C4-2B (cell line): ENCODE measurements around the gene SLC25A29.
A peak's percentile ranks its signal among the peaks of the same experiment; 100 is the strongest.

Source experiments
- H3K27ac ChIP-seq: fragments of 450-650 bp; 2 replicates; pipeline ENCODE4 v1.5.1; 2017
- ZFX ChIP-seq: fragments of 450-650 bp; IDR thresholded peaks from 2 replicates; pipeline ENCODE4 v1.6.1; 2017
- TF ChIP-seq, protein P1 (sequence below): fragments of 450-650 bp; conservative IDR thresholded peaks from 2 replicates; pipeline ENCODE4 v1.5.1; 2017; ENCODE audit warnings: mild to moderate bottlenecking

The SLC25A29 gene

GRCh38 chr14:100306101-100306997 is at the start of gene SLC25A29:
Gene SLC25A29, minus strand, starts transcription at chr14:100306444. Its CDS starts 212 bp downstream, at chr14:100306232.
- no peak for TF ChIP-seq ZFX
- TF ChIP-seq, protein P1, sequence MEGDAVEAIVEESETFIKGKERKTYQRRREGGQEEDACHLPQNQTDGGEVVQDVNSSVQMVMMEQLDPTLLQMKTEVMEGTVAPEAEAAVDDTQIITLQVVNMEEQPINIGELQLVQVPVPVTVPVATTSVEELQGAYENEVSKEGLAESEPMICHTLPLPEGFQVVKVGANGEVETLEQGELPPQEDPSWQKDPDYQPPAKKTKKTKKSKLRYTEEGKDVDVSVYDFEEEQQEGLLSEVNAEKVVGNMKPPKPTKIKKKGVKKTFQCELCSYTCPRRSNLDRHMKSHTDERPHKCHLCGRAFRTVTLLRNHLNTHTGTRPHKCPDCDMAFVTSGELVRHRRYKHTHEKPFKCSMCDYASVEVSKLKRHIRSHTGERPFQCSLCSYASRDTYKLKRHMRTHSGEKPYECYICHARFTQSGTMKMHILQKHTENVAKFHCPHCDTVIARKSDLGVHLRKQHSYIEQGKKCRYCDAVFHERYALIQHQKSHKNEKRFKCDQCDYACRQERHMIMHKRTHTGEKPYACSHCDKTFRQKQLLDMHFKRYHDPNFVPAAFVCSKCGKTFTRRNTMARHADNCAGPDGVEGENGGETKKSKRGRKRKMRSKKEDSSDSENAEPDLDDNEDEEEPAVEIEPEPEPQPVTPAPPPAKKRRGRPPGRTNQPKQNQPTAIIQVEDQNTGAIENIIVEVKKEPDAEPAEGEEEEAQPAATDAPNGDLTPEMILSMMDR: no peak
- peak within 1 kb of the TSS; percentile 61 for H3K27ac ChIP-seq

DNA sequence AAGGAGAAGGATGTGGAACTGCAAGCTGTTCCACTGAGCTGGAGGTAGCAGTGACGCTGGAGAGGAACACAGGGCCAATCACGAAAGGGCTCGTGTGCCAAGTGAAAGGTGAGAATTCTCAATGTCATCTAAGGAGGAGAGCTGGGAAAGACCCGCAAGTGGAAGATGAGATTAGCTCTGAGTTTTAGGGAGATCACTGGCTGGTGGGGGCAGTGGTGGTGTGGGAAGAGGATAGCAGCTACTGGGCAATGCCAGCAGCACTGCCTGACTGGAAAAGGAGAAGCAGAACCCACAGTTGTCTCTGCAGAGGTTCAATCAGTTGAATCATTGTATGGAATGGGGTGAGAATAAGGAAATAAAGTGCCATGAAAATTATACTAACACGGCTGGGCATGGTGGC is 44.7 kb upstream of the SLC25A29 start:
- H3K27ac ChIP-seq: no peak overlapping the region
- TF ChIP-seq, protein P1: no peak
- no peak for TF ChIP-seq ZFX

DNA sequence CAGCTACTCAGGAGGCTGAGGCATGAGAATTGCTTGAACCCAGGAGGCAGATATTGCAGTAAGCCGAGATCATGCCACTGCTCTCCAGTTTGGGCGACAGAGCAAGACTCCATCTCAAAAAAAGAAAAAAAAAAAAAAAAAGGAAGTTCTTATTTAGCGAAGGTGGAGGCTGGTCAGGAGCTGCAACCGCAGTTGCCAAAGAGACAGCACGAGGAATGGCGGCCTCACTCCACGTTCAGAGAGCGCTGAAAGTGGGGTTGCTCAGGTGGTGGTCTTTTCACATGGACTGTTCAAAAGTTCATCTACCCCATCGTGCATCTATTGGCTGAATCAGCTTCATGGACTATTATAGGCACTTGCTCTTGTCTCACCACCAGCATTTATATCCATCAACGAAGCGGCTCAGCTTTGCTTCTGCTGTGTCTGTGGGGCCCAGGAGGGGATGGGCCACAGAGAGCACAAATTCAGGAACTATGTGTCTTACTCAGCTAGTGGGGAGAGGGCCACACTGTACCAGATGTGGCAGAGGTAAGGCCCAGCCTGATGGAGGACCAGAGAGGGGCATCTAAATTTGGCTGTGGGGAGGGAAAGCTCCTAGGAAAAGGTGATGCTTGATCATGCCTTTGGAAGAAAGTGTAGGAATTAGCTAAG is 44.2 kb upstream of the SLC25A29 start:
- no peak overlapping the region for H3K27ac ChIP-seq
- TF ChIP-seq, protein P1: no peak
- no peak for TF ChIP-seq ZFX

GRCh38 chr14:100348784-100349685 is 42.8 kb upstream of the SLC25A29 start:
- TF ChIP-seq, protein P1: no peak
- no peak for TF ChIP-seq ZFX
- no peak overlapping the region for H3K27ac ChIP-seq

- TF ChIP-seq, protein P1: no peak
- no peak for TF ChIP-seq ZFX
- H3K27ac ChIP-seq: no peak overlapping the region
Observed at GRCh38 chr14:100348253-100348729, 42.0 kb upstream of the SLC25A29 start.

- H3K27ac ChIP-seq: no peak overlapping the region
- no peak for TF ChIP-seq ZFX
- TF ChIP-seq, protein P1: no peak
Observed at GRCh38 chr14:100346306-100347091, 40.3 kb upstream of the SLC25A29 start.
